DMS 273 (cell line): ENCODE measurements around the gene BCAN.
A peak's percentile ranks its signal among the peaks of the same experiment; 100 is the strongest.

Experiments used
- DNase-seq: peaks from one replicate; lab custom pipeline; 2025; ENCODE audit not compliant: unreplicated experiment; lab: John Stamatoyannopoulos, UW

BCAN gene

GRCh38 chr1:156660752-156661112 is 18.8 kb downstream of the BCAN start:
- no peak for DNase-seq

DNA sequence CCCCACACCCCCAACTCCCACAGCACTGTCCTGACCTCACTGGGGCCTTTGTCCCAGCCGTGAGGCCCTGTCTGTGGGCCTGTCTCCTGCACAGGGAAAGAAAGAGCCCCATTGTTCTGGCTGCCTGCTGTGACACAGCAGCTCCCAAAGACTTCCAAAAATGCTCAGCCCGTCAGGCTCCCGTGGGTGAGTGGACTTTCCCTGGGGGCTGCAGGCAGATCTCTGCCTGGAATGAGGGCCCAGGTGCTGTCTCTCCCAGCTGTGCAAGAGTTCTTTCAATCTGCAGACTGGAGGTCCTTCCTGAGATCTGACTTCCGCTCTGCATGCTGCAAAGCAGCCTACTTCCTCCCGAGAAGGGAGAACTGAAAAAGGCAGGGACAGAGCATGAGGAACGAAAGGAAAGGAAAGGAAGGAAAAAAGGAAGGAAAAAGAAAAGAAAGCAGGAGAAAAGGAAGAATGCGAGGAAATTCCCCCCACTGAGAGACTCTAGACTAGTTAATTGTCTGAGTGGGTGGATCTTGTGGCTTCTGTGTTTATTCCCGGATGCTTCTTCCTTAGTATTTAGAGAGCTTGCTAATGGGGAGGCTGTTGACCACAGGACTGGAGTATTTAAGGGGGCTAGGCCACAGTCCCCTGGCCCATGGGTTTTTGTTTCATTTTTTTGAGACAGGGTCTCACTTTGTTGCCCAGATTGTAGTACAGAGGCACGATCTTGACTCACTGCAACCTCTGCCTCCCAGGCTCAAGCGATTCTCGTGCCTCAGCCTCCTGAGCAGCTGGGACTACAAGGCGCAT is 20.3 kb downstream of the BCAN start:
- no peak for DNase-seq

DNA sequence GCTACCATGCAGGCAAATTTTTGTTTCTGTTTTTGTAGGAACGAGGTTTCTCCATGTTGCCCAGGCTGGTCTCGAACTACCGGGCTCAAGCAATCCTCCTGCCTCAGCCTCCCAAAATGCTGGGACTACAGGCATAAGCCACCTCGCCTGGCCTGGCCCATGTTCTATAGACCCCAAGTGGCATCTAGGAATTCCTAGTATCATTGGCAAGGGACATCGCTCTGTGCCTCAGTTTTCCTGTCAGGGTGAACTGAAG is 20.8 kb downstream of the BCAN start:
- no peak for DNase-seq

GRCh38 chr1:156663178-156663577 is 21.3 kb downstream of the BCAN start:
- DNase-seq, result peak; percentile 91

DNA sequence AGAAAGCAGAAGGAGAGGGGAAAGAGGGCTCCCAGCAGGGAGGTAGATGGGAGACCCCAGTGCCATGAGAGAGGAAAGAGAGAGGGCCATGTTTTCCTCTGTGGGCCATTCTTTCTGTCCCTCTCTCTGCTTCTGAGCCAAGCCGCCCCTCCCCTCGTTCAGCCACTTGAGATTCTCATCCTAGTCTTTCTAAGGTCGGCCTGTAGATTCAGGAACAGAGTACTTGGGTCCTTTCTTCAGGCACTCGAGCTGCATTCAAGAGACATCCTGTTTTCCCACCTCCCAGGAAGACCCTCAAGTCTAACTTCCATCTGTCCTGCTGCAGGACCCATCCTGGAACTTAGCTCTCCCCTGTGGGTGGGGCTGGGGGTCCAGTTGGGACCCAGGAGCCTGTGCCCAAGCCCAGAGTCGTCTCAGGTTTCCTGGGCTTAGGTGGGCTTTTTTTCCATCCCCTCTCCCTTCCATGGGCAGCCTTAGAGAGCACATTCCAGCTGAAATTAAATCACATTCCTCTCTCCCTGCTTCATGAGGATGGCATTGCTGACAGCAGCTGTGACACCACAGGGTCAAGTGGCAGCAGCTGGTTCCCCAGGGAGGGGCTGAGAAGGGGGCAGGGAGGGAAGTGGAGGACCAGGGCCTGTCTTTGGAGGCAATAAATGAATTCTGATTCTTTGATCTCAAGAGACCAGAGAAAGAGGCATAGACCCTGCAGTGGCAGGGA is 22.3 kb downstream of the BCAN start:
- DNase-seq, result peak; percentile 30

DNA sequence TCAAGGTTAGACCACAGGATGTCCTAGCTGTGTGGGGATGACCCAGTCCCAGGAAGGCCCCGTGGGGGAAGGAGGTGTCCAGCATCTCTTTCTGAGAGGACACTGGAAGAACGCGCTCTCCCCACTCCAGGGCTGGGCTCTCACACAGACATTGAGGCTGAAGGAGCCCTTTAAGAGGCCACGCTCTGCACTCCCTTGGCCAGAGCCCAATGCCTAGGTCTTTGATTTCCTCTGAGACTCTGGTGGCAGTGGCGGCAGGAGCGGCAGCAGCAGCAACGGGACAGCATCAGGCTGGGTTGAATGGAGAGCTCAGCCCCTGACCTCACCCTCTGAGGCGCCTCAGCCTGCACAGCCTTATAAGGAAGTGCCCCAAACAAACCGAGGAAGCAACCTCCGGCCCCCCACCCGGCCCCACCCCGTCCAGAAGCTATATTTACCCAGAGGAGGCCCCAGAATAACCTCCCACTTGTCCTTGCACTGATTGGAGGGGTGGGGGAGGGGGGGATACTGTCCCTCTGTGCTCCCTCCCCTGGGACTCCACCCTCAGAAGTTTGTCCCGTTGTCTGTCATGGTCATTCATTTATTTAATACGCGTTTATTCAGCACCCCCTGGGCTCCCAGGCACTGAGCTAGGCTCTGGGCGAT is 23.0 kb downstream of the BCAN start:
- DNase-seq, result peak; percentile 53

DNA sequence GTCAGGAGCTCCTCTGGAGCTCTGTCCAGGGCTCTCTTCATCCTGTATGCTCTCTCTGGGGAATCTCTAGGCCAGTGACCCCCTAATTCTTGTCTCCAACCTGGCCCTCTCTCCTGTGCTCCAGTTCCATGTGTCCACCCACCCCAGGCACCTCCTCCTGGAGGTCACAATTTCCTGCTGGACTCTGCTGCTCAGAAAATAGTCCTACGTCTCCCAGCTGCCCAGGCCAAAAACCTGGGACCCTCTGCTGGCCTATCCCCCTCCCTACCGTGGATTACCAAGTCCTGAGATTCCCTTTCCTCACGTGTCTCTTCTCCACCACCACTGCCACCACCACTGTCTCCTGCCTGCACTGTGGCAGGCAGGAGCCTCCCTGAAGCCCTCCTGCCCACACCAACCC is 23.6 kb downstream of the BCAN start:
- DNase-seq, result no peak

DNA sequence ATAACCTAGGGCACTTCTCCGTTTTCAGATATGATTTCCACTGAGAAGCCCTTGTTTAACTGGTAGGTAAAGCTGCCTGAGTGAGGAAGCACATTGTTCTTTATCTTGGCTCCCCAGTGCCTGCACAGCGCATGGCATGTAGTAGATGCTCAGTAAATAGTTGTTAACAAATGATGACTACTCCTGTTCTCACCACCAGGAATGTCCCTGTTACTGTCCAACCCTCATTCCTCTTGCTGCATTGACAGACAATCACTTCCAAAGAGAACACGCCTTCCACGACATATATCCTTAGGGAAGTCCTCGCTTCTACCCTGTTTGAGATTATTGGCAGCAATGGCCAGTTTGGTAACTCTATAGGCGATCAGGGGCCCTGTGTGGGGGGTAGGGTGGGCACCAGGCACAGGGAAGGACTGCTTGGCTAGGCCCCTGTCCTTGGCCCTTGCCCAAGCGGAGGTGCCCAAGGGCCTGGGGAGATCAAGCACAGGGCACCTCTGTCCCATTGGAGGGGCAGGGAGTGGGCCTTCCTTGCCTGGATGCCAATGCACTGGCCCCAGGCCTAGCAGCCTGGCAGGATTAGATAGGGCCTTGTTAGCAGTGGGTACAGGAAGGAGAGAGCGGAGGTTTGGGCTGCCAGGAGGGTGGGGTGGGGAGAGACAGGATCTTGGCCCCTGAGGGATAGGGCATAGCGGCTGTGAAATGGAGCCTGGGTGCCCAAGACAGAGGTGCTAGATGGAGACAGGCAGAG is 25.1 kb downstream of the BCAN start:
- no peak for DNase-seq

DNA sequence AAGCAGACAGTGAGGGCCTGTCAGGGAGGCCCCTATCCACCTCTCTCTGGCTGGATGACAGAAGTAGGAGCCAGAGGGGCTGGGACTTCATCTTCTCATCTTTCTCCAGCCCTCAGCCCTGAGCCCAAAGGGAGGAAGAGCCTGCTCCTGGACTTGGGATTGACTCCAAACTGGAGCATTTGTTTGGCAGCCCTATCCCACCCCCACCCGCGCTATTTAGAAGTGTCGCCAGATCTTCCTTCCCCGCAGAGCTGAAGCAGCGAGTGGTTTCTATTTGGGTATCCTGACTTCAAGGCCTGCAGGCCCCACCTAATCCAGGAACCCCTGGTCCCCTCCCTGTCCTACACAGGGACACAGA is 25.7 kb downstream of the BCAN start:
- peak; percentile 44 for DNase-seq

GRCh38 chr1:156667968-156668709 is 26.2 kb downstream of the BCAN start:
- no peak for DNase-seq

DNA sequence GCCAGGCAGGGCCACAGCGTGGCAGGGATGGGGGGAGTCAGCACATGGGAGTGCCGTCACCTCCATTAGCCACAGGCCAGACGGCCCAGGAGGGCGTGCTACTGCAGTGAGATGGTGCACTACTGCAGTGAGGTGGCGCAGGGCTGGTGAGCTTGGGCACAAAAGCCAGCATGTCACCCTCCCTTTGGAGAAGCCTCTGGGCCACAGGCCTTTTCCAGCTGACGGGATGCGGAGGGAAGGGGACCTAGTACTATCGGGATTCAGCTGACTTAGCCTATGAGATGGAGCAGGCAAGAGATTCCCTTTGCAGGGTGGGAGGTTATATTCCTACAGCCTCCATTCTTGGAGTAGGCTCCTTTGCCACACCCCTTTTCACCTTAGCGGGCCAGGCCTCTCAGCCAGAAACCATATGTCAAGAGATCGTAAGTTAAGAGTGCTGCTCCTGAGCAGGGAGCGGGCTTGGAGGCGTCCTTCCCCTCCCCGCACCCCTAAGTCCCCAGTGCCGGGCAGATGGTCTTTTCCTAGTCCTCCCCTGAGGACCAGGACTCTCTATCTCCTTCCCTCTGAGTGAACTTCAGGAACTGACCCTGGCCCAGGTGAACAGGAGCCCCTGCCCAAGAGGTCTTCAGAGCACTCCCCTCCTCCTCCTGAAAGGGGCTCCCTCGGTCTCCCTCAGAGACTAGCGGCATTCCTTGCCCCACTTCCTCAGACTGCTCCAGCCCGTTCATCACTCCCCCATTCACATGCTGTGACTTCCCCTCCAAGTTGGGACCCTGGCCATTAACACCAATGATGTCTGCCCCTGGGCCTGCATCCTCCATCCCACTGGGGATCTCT is 27.1 kb downstream of the BCAN start:
- DNase-seq, result peak; percentile 55

DNA sequence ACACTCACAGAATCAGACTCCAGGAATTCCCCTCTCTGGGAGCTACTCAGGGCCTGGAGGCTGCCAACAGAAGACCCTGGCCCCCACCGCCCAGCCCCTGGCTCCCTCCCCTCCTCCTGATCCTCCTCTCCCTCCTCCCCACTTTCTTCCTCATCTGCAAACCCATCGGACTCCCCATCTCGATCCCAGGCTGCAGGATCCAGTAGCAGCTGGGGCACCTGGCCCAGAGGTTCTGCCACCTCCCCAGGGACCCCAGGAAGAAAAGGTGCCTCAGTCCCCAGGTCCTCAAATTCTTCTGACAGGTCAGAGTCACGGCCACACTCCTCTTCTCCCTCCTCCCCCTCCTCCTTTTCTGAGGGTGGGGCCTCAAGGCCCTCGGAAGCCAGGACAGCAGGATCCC is 27.9 kb downstream of the BCAN start:
- DNase-seq, result no peak

DNA sequence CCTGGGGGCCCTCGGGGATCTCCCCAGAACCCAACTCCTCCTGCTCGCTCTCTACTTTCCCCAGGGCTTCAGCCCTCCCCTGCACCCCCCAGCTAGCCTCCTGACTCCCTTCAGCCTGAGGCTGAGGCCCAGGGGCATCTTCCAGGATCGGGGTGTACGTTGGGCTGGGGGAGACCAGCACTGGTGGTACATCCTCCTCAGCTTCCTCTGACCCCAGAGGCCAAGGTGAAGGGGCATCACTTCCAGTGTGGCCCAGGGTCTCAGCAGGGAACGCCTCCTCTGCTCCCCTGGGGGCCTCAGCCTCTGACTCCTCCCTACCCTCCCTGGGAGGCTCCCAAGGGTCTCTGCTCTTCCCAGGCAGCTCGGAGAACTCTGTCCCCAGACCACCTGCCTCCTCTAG is 28.4 kb downstream of the BCAN start:
- DNase-seq, result no peak

DNA sequence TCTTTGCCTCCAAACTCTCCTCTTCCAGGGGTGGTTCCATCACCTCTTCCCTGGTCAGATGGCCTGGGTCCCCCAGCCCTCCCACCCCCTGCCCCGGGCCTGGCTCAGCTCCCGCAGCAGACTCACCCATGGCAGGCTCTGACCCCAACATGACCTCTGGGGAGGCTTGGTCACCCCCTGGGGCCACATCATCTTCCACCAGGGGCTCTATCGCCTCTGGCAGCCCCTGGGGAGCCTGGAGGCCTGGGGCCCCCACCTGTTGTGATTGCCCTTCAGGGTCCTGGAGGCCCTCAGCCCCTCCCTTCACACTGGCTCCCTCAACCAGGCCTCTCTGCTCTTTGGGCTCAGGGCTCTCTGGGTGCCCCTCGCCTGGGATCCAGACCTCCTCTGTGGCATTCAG is 28.9 kb downstream of the BCAN start:
- DNase-seq, result no peak

GRCh38 chr1:156671804-156672203 is 29.9 kb downstream of the BCAN start:
- DNase-seq, result no peak

GRCh38 chr1:156673387-156674121 is 31.6 kb downstream of the BCAN start:
- peak; percentile 58 for DNase-seq

- DNase-seq, result peak; percentile 80
Observed at GRCh38 chr1:156675210-156676113, 33.5 kb downstream of the BCAN start.

GRCh38 chr1:156676114-156676819 is 34.4 kb downstream of the BCAN start:
- peak; percentile 30 for DNase-seq
